ENCODE data around the gene OPCML. TPM values are rescaled to one million over a fixed set of nuclear protein-coding genes. Genes with fewer than 3 reads are reported as not detected.

The OPCML gene
- total RNA-seq, 1 experiment from 2014 or later: 0.10 TPM

GRCh38 chr11:133086518-133086917 lies 445.8 kb downstream of the OPCML start:
- DNase-seq (ENCODE audit: extremely low read depth, low read depth): no peak

- DNase-seq (ENCODE audit: extremely low read depth, low read depth): peak; percentile 20
These were observed 449.3 kb downstream of the OPCML start for GRCh38 chr11:133082841-133083488.

GRCh38 chr11:133082453-133082781 lies 449.9 kb downstream of the OPCML start:
- DNase-seq (ENCODE audit: extremely low read depth, low read depth): no peak

- no peak for DNase-seq (ENCODE audit: extremely low read depth, low read depth)
These were observed 450.4 kb downstream of the OPCML start for GRCh38 chr11:133081730-133082452.

- no peak for DNase-seq (ENCODE audit: extremely low read depth, low read depth)
These were observed 451.3 kb downstream of the OPCML start for GRCh38 chr11:133081020-133081419.

GRCh38 chr11:133078591-133079404 lies 453.5 kb downstream of the OPCML start:
- peak; percentile 40 for DNase-seq (ENCODE audit: extremely low read depth, low read depth)

- DNase-seq (ENCODE audit: extremely low read depth, low read depth): no peak
These were observed 454.3 kb downstream of the OPCML start for GRCh38 chr11:133078012-133078411.

- DNase-seq (ENCODE audit: extremely low read depth, low read depth): no peak
These were observed 456.9 kb downstream of the OPCML start for GRCh38 chr11:133075351-133075750.

GRCh38 chr11:133072858-133073582 lies 459.3 kb downstream of the OPCML start:
- DNase-seq (ENCODE audit: extremely low read depth, low read depth): no peak

GRCh38 chr11:133072378-133072777 lies 459.9 kb downstream of the OPCML start:
- DNase-seq (ENCODE audit: extremely low read depth, low read depth): no peak

- DNase-seq (ENCODE audit: extremely low read depth, low read depth): no peak
These were observed 461.5 kb downstream of the OPCML start for GRCh38 chr11:133070791-133071190.

- no peak for DNase-seq (ENCODE audit: extremely low read depth, low read depth)
These were observed 462.1 kb downstream of the OPCML start for GRCh38 chr11:133070021-133070713.

GRCh38 chr11:133065847-133066485 lies 466.3 kb downstream of the OPCML start:
- no peak for DNase-seq (ENCODE audit: extremely low read depth, low read depth)

- no peak for DNase-seq (ENCODE audit: extremely low read depth, low read depth)
These were observed 467.3 kb downstream of the OPCML start for GRCh38 chr11:133064961-133065360.

- no peak for DNase-seq (ENCODE audit: extremely low read depth, low read depth)
These were observed 468.0 kb downstream of the OPCML start for GRCh38 chr11:133064152-133064877.

GRCh38 chr11:133058501-133058900 lies 473.8 kb downstream of the OPCML start:
- DNase-seq (ENCODE audit: extremely low read depth, low read depth): no peak

- no peak for DNase-seq (ENCODE audit: extremely low read depth, low read depth)
These were observed 479.1 kb downstream of the OPCML start for GRCh38 chr11:133053124-133053776.

- DNase-seq (ENCODE audit: extremely low read depth, low read depth): no peak
These were observed 479.8 kb downstream of the OPCML start for GRCh38 chr11:133052537-133052936.
